ENCODE results near the gene MGME1. TPM values are rescaled to one million over a fixed set of nuclear protein-coding genes. Genes with fewer than 3 reads are reported as not detected.

MGME1 gene
- total and polyA plus RNA-seq, 2 of the 13 experiments (the other 11 are each of a cell fraction or from before 2014, with no cell fraction given): 36.7 to 66.6 TPM

DNA sequence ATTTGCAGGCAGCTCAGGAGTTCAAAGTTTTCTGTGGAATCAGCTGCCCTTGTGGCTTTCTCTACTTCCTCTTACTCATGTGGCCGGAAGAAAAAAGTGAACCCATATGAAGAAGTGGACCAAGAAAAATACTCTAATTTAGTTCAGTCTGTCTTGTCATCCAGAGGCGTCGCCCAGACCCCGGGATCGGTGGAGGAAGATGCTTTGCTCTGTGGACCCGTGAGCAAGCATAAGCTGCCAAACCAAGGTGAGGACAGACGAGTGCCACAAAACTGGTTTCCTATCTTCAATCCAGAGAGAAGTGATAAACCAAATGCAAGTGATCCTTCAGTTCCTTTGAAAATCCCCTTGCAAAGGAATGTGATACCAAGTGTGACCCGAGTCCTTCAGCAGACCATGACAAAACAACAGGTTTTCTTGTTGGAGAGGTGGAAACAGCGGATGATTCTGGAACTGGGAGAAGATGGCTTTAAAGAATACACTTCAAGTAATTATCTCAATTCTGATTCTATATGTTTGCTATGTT, 1.1 kb downstream of the MGME1 start (continued):
- TF ChIP-seq, protein P1, sequence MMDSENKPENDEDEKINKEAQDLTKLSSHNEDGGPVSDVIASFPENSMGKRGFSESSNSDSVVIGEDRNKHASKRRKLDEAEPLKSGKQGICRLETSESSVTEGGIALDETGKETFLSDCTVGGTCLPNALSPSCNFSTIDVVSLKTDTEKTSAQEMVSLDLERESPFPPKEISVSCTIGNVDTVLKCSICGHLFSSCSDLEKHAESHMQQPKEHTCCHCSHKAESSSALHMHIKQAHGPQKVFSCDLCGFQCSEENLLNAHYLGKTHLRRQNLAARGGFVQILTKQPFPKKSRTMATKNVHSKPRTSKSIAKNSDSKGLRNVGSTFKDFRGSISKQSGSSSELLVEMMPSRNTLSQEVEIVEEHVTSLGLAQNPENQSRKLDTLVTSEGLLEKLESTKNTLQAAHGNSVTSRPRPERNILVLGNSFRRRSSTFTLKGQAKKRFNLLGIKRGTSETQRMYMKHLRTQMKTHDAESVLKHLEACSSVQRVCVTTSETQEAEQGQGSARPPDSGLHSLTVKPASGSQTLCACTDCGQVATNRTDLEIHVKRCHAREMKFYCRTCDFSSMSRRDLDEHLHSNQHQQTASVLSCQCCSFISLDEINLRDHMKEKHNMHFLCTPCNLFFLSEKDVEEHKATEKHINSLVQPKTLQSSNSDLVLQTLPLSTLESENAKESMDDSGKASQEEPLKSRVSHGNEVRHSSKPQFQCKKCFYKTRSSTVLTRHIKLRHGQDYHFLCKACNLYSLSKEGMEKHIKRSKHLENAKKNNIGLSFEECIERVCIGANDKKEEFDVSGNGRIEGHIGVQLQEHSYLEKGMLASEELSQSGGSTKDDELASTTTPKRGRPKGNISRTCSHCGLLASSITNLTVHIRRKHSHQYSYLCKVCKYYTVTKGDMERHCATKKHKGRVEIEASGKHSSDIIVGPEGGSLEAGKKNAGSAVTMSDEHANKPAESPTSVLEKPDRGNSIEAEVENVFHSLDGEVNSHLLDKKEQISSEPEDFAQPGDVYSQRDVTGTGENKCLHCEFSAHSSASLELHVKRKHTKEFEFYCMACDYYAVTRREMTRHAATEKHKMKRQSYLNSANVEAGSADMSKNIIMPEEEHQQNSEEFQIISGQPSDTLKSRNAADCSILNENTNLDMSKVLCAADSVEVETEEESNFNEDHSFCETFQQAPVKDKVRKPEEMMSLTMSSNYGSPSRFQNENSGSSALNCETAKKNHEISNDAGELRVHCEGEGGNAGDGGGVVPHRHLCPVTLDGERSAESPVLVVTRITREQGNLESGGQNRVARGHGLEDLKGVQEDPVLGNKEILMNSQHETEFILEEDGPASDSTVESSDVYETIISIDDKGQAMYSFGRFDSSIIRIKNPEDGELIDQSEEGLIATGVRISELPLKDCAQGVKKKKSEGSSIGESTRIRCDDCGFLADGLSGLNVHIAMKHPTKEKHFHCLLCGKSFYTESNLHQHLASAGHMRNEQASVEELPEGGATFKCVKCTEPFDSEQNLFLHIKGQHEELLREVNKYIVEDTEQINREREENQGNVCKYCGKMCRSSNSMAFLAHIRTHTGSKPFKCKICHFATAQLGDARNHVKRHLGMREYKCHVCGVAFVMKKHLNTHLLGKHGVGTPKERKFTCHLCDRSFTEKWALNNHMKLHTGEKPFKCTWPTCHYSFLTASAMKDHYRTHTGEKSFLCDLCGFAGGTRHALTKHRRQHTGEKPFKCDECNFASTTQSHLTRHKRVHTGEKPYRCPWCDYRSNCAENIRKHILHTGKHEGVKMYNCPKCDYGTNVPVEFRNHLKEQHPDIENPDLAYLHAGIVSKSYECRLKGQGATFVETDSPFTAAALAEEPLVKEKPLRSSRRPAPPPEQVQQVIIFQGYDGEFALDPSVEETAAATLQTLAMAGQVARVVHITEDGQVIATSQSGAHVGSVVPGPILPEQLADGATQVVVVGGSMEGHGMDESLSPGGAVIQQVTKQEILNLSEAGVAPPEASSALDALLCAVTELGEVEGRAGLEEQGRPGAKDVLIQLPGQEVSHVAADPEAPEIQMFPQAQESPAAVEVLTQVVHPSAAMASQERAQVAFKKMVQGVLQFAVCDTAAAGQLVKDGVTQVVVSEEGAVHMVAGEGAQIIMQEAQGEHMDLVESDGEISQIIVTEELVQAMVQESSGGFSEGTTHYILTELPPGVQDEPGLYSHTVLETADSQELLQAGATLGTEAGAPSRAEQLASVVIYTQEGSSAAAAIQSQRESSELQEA (CRISPR knock-in tag; IDR thresholded peaks at IDR 0.05; ENCODE audit: not compliant biosample characterization): no peak
- TF ChIP-seq GABPB1 (CRISPR knock-in tag; IDR thresholded peaks at IDR 0.05): no peak; the same call in 1 of the 2 replicates
- no peak for TF ChIP-seq HES4 (CRISPR knock-in tag; IDR thresholded peaks at IDR 0.05; ENCODE audit: borderline replicate concordance)
- TF ChIP-seq ZNF296 (CRISPR knock-in tag; conservative IDR thresholded peaks at IDR 0.05): no peak
- TF ChIP-seq ZNF367 (CRISPR knock-in tag; IDR thresholded peaks at IDR 0.05; ENCODE audit: borderline replicate concordance): no peak
- TF ChIP-seq ZFAT (CRISPR knock-in tag; conservative IDR thresholded peaks at IDR 0.05): peak; percentile 98
- TF ChIP-seq, protein P2, sequence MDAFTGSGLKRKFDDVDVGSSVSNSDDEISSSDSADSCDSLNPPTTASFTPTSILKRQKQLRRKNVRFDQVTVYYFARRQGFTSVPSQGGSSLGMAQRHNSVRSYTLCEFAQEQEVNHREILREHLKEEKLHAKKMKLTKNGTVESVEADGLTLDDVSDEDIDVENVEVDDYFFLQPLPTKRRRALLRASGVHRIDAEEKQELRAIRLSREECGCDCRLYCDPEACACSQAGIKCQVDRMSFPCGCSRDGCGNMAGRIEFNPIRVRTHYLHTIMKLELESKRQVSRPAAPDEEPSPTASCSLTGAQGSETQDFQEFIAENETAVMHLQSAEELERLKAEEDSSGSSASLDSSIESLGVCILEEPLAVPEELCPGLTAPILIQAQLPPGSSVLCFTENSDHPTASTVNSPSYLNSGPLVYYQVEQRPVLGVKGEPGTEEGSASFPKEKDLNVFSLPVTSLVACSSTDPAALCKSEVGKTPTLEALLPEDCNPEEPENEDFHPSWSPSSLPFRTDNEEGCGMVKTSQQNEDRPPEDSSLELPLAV (CRISPR knock-in tag; conservative IDR thresholded peaks at IDR 0.05; ENCODE audit: low read depth): no peak
- TF ChIP-seq, protein P3, sequence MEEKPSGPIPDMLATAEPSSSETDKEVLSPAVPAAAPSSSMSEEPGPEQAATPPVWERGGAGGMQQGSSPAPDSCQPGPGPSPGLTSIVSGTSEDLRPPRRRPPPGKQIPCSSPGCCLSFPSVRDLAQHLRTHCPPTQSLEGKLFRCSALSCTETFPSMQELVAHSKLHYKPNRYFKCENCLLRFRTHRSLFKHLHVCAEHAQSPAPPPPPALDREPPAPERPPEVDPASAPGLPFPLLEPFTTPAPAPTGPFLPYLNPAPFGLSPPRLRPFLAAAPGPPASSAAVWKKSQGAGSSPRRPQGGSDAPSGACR (CRISPR knock-in tag; IDR thresholded peaks at IDR 0.05): no peak
- TF ChIP-seq ETV5 (CRISPR knock-in tag; IDR thresholded peaks at IDR 0.05; ENCODE audit: borderline replicate concordance): peak; percentile 86; the same call in 1 of the 2 replicates
- TF ChIP-seq NFYC (CRISPR knock-in tag; IDR thresholded peaks at IDR 0.05): no peak
- no peak for TF ChIP-seq ZNF672 (CRISPR knock-in tag; IDR thresholded peaks at IDR 0.05)
- TF ChIP-seq RBAK (CRISPR knock-in tag; IDR thresholded peaks at IDR 0.05): no peak
- TF ChIP-seq, protein P4, sequence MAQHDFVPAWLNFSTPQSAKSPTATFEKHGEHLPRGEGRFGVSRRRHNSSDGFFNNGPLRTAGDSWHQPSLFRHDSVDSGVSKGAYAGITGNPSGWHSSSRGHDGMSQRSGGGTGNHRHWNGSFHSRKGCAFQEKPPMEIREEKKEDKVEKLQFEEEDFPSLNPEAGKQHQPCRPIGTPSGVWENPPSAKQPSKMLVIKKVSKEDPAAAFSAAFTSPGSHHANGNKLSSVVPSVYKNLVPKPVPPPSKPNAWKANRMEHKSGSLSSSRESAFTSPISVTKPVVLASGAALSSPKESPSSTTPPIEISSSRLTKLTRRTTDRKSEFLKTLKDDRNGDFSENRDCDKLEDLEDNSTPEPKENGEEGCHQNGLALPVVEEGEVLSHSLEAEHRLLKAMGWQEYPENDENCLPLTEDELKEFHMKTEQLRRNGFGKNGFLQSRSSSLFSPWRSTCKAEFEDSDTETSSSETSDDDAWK (CRISPR knock-in tag; IDR thresholded peaks at IDR 0.05): no peak
- TF ChIP-seq, protein P5, sequence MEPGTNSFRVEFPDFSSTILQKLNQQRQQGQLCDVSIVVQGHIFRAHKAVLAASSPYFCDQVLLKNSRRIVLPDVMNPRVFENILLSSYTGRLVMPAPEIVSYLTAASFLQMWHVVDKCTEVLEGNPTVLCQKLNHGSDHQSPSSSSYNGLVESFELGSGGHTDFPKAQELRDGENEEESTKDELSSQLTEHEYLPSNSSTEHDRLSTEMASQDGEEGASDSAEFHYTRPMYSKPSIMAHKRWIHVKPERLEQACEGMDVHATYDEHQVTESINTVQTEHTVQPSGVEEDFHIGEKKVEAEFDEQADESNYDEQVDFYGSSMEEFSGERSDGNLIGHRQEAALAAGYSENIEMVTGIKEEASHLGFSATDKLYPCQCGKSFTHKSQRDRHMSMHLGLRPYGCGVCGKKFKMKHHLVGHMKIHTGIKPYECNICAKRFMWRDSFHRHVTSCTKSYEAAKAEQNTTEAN (CRISPR knock-in tag; conservative IDR thresholded peaks at IDR 0.05): 0 out of 2 replicates have a peak, but pooled peaks have one; percentile 9
- no peak for TF ChIP-seq SP5 (CRISPR knock-in tag; IDR thresholded peaks at IDR 0.05; ENCODE audit: borderline replicate concordance, low read depth)
- no peak for TF ChIP-seq TEAD2 (CRISPR knock-in tag; IDR thresholded peaks at IDR 0.05)
- no peak for TF ChIP-seq ATM (IDR thresholded peaks at IDR 0.05; ENCODE audit: borderline replicate concordance)

Measured in HepG2 (cell line).